ENCODE measurements around the gene ATF7.
"Not testable (repeated sequence)": the region's sequence is repeated elsewhere in the genome, so short reads cannot be mapped to it uniquely, and the experiment has no call there.

The ATF7 gene

DNA sequence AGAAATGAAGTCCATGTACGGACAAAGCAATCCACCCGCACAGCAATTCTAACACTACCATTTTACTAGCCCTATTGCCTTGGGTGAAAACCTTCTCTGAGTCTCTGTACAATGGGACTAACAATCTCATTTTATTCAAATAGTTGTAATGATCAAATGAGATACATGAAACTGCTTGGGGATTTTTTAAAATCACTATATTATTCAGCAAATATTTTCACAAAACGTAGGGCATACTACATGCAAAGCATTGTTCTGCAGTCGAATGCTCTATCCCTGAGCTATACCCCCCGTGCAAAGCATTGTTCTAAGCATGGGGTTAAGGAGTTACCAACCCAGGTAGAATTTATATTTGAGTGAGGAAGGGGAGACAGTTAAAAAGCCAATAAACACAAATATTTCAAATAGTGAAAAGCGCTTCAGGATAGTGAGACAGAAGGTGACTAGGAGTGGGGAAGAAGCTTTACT is 554 bp upstream of the ATF7 start:
- DNase-seq, result no peak

DNA sequence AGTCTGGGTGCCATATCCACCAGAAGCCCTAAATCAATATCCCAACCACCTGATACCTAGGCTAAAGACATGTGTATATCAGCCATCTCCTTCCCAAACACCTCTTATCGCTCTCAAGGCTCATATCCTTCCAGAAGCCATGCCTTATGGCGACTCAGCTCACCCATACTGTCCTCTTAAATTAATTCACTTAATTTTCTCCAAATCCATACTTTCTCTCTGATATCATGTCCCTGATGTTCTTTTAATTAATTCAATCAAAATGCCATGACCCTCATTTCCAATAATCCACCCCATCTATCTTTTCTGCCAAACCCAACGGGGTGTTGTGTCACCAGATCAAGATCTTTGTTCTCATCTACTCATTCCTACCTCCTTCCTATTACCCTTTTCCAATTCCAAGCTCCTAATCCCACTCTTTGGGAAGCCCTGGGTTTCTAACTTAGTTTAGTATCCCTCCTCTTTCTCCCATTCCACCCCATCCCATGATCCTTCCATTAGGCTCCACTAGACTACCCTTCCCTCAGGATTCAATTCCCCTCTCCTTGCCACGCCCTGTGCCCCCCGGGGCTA is 723 bp downstream of the ATF7 start:
- DNase-seq, result no peak

DNA sequence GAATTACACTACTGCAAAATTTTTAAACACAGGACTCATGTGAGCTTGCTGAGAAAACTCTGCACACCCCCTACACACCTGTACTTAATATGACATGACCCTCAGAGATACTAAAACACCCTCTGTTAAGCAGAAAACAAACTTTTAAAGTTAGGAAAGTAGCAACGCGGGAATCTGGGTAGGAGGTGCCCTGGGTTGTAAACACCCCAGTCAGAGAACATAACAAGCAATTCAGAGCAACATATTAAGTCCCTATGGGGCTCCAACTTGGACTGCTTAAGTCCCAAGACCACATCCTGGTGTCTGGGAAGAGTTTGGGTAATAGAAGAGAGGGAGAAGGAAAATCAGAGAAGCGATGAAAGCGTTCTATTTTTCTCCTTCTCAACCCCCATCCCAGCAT is 1.2 kb downstream of the ATF7 start:
- no peak for DNase-seq

DNA sequence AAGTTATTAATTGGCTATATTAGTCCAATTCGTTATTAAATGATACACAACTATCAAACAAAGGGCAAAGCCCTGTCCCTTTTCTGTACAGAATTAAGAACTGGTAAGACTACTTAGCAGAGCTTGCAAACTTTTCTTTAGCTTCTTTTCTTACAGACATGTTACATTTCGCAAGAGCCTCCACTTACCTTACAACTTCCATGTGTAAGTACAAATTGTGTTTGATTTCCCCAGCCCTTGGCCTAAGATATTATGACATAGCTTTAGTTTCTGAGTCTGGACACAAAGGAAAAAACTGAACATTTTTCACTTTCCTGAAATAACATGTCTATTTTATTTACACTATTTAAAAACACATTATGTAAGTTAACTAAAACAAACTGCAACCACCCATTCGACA is 1.7 kb downstream of the ATF7 start:
- no peak for DNase-seq

DNA sequence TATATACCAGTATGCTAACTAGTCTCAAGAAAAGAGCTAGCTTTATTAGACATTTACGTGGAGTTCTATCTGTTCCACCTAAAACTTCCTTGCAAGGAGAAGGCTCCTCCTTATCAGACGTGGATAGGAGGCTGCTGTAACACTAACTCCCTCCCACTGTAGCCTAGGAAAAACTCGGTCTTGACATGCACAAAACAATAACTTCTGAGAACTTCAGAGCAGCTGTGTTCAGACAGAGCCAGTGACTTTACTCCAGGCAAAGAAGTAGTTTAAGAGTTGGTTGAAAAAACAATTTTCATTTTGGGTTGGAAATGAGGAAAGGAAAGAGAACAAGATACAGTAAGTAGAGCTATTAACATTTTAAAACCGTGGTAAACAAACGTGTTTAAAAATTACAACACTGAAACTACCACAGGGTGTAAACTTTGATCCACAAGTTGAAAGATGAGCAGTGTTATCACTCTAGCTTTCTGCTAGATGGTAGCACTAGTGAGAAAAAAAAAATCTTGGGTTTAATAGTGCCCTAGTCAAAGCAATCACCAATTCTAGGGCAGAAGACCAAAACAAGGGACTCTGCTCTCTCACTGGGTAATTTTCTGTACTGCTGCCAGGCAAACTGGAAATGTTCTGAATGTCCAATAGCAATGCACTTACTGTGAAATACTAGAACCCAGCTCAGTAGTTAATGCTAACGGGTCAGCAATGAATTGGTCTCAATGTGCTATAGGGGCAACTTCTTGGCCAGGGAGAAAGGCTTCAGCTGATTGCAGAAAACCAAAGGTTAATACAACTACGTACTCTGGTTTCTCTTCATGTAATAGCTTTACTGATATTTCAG is 2.4 kb downstream of the ATF7 start:
- peak; percentile 34 for DNase-seq

DNA sequence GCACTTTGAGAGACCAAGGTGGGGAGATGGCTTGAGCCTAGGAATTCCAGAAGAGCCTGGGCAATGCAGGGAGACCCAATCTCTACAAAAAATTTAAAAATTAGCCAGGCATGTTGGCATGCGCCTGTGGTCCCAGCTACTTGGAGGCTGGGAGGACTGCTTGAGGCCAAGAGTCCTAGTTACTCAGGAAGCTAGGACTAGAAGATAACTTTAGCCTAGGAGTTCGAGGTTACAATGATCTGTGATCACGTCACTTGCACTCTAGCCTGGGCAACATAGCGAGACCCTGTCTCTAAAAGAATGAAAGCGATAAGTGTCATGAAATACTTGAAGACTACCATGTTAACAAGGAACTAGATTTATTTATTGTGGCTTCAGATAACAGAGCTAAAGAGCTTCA is 3.5 kb downstream of the ATF7 start:
- no peak for DNase-seq

DNA sequence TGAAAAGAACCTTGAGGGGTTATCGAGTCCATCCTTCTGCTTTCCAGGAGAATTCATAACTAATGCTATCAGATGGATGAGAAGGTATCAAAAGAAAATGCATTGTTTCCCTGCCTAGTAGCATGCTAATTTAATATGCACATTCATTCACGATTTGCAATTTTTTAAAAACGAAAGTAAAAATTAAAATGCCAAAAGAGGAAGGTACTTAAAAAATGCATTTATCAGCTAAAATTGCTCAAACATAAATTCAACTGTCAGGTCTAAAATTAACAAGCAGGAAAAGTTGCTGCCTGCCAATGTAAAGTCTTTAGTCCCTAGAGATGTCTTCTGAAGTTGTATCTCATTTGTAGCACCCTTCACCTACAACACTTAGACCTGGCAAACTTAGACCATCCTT is 7.9 kb downstream of the ATF7 start:
- no peak for DNase-seq

DNA sequence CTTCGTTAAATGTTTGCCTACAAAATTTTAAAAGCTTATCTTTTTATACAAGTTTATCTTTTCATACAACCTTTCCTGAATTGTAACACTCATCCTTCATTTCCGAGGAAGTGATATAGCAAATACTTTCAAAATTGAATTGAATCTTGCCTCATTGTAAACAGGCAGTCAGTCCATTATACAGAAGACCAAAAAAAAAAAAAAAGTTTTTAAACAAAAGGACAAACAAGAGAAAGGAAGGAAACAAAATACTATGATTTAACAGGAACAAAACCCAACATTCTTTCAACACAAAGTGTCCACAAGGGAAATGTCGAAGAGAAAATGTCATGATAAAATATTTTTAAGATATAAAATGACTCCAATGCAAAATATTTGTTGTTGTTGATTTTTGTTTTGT is 8.5 kb downstream of the ATF7 start:
- no peak for DNase-seq

DNA sequence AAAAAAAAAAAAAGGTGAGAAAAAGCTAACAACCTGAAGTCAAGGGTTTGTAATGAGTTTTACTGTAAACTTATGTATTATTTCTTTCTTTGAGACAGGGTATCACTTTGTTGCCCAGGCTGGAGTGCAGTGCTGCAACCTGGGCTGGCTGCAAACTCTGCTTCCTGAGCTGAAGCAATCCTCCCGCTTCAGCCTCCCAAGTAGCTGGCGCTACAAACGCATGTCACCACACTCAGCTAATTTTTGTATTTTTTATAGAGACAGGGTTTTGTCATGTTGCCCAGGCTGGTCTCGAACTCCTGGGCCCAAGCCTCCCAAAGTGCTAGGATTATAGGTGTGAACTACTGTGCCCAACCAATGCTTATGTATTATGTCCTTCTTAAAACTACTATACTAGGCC is 9.2 kb downstream of the ATF7 start:
- no peak for DNase-seq

DNA sequence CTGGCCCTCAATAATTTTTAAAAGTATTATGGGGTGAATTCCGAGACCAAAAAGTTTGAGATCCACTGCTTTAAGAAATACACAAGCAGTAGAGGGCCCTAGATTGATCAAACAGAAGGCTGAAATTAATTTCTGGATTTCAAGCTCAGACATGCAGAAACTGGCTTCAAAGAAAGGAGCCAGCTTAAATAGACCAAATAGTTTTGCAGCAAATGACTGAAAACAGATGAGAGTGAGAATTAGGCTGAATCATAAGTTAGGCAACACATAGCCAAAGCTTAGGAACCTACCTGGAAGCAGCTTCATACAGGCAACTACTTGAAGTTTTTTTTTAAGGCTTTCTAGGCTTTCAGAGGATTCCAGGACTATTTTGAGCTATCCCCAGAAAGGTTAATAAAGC is 12.4 kb downstream of the ATF7 start:
- DNase-seq, result no peak

DNA sequence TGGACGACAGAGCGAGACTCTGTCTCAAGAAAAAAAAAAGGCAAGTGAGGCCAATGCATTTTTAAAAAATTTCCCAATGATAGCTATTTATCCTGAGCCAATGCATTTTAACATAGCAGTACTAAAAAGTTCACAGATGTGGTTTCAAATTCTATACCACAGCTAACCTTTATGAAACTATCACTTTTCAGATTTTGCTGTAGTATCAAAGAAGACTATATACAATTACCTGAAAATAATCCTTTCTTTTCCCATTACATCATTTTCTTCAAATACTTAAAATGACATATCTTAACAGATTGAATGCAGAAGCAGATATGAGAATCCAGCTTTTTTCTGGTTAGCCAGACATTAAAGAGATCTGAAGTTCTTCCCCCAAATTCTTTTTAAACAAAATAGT is 13.2 kb downstream of the ATF7 start:
- DNase-seq, result no peak

DNA sequence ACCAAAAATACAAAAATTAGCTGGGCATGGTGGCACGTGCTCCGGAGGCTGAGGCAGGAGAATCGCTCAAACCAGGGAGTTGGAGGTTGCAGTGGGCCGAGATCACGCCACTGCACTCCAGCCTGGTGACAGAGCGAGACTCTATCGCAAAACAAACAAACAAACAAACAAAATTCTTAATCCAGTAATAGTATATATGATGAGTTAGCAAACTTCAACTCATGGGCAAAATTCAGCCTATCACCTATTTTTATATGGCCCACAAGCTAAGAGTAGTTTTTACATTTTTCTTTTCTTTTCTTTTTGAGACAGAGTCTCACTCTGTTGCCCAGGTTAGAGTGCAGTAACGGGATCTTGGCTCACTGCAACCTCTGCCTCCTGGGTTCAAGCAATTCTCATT is 14.9 kb downstream of the ATF7 start:
- DNase-seq, result no peak

DNA sequence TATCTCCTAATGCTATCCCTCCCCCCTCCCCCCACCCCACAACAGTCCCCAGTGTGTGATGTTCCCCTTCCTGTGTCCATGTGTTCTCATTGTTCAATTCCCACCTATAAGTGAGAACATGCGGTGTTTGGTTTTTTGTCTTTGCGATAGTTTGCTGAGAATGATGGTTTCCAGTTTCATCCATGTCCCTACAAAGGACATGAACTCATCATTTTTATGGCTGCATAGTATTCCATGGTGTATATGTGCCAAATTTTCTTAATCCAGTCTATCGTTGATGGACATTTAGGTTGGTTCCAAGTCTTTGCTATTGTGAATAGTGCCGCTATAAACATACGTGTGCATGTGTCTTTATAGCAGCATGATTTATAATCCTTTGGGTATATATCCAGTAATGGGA is 19.5 kb downstream of the ATF7 start:
- not testable (repeated sequence) for DNase-seq

DNA sequence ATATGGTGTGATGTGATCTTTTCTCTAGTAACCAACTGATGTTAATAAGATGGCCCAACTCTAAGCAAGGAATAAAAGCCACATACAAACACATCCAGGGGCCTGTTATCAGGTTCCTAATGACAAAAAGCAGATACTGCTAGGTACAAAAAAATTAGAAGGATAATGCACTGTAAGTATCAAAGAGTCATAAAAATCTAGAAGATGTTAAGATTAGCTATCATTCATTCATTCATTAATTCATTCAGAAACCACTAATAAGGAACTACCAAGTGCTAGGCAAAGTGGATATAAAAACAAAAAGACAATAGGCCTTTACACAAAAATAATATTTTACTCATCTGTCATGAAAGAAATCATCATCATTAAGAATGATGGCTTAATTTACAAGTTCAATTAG is 21.6 kb downstream of the ATF7 start:
- no peak for DNase-seq

DNA sequence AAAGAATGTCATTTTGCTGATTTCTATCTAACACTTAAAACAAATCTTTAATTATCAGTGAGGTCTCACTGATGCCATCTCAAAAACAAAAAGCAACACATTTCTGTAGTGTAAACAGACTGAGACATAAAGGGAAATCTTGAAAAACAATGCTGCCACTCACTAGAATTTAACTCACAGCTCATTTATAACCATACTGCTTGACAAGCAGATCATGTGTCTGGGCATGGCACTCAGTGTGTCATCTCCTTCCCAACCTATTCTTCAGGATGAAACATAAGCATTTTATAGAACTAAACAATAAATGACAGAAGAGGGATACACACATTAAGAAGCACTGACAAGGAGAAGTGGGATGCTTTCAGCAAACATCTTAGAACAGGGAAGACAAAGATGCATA is 22.4 kb downstream of the ATF7 start:
- DNase-seq, result no peak

DNA sequence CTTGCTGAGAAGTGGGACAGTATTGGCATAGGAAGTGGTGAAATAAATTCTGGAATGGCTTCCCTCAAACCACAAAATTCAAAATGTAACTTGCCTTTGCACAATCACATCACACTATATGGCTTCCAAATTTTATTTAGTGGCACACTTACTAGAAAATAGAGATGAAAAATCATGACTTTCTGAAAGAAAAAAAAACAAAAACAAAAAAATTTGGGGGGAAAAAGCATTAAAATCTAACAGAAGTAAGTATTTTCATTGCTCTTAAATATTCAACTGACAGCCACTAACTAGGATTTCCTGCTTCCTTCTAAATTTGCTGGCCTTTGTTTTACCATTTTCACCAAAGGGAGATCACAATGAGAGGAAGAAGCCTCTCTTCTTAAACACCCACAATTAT is 23.0 kb downstream of the ATF7 start:
- no peak for DNase-seq

DNA sequence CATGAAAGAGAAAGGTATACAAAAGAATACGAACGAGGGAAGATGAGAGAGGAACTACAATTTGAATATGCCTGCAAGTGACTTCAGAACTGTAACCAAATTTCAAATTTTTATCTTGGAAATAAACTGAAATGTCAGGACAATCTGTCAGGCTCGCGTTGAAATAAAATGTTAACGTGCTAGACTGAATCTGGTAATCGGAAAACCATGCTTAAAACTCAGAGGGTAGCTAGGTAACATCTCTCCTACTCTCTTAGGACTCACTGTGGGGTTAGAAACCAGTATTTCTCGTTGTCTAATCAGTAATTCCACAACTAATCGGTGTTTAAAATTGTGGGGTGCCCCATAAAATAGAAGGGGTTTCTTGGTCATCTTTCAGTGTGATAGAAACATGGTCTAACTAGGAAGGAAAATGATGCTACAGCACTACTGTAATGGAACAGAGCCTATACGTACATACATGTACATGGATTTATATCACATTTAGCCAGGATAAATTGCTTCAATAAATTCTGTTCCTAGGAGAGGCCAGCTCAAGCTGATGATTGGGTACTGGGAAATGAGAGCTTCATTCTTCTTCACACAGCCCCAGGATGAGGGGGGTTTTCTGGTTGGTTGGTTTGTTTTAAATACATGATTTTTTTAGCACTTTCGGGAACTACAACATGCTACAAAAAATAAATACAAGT is 23.9 kb downstream of the ATF7 start:
- no peak for DNase-seq

DNA sequence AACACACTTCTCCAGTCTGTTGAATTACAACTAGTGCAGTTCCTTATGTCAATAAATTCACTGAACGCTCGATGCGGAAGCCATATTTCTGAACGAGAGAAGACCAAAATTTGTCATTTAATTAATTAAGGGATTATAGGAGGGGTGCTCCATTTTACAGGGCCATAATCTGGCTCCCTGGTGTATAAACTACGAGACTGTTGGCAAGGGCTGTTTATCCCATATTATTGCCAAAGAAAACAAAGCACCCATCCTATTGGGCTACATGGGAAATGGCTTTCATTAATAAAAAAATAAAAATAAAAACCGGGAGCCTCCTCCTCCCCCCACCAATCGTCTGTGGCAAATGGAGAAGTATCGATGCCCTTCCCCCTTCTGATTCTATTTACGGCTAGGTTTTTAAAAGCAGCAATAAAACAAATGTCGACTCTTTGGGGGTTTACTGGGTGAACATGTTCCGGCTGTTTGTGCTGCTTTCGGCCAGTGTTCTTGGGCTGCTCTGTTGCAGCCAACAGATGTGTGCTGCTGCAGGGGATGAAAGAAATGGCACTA is 24.8 kb downstream of the ATF7 start:
- no peak for DNase-seq

DNA sequence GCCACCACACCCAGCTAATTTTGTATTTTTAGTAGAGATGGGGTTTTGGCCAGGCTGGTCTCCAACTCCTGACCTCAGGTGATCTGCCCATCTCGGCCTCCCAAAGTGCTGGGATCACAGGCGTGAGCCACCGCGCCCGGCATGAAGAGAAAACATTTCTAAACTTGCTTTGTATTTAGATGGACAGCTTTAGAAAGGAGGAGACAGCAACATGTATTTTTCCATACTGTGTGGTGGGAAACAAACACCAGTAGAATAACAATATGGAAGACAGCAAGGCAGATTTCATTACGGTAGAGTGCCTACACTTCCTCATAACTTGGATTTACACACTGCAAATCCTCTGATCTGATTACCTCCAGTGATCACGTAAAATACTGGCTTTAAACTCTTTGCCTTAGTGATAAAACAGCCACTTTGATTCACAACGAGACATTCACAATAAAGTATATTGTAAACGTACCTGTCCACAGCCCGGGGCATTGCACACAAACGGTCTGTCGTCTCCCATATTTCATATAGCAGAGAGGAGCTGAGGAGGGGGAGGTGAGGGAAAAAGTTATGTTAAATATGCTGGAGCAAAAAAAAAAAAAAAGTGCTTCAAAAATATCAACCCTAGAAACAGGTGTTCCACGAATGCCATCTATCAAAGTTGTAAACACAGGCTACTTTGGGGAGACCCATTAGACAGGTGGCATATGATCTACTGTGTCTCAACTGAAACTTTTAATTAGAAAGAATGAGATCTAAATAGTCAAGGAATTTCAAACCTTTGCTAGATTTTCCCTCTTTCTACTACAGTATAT is 25.5 kb downstream of the ATF7 start:
- no peak for DNase-seq

DNA sequence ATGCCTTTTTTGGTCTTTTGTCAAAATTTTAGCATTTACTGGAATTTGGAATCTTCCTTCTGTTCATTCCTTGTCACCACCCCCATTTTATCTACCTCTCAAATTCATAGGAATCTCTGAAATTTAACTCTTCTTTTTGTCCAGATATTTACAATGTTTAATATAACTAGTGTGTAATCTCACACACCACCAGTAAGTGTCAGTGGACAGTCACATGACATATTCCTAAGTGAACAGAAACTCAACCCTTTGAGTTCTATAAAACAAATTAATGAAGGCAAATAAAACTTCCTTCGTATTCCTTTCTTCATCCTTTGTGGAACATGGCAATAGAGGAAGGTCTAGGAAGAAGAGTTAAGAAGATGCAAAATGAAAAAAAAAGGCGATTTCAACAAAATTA is 26.6 kb downstream of the ATF7 start:
- DNase-seq, result no peak

DNA sequence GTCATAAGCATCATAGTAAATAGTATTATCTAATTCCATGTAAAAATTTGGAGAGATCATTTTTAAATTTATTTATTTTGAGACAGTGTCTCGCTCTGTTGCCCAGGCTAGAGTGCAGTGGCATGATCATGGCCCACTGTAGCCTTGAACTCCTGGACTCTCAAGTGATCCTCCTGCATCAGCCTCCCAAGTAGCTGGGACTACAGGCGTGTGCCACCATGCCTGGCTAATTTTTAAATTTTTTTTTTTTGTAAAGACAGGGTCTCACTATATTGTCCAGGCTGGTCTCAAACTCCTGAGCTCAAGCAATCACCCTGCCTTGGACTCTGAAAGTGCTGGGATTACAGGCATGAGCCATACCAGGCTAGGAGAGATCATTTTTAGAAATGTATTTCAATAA is 27.2 kb downstream of the ATF7 start:
- not testable (repeated sequence) for DNase-seq

DNA sequence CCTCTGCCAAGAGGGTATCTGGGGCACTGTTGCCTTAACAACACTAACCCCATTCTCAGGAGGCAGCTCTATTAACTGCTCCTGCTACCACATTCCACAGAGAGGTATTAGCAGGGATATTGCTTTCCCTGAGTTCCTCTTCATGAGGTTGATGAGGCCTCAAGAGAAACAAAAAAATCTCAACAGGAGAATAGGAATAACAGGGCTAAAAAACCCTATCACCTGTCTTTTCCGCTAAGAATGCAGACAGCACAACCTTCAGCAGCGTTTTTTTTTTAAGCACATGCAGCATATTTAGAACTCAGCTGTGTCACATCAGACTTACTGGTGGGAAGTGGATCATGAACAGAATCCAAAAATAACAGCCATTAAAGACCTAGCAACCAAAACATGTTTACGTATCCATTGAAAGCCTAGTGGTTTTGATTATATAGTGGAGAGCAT is 29.2 kb downstream of the ATF7 start:
- peak; percentile 58 for DNase-seq
